Kidney (tissue), 14 donors: ENCODE data around the gene PCID2. TPM values are rescaled to one million over a fixed set of nuclear protein-coding genes. Genes with fewer than 3 reads are reported as not detected.

Source experiments
- DNase-seq, 5 donors: peaks; one replicate each; pipeline ENCODE4 v3.0.0-alpha.2; 2013 to 2020
- FAIRE-seq: peaks from 2 replicates; lab custom pipeline; 2012; peaks lifted over from hg19 to GRCh38; lab: Jason Lieb, UNC
- H3K27ac ChIP-seq, 2 donors: one replicate each; pipeline ENCODE4 v1.7.0; 2013; ENCODE audit warnings: low read depth in 2 of 2, low read length in 2 of 2, inconsistent platforms in 1 of 2
- H3K27me3 ChIP-seq: one replicate; pipeline ENCODE4 v1.7.1; 2013; ENCODE audit warnings: low read length, inconsistent platforms; ENCODE audit not compliant: control insufficient read depth, insufficient read depth
- H3K36me3 ChIP-seq, 3 donors: one replicate each; pipeline versions ENCODE4 v1.7.0 to v1.7.1; 2013; ENCODE audit warnings: low read length in 3 of 3, control low read depth in 1 of 3, inconsistent platforms in 1 of 3; ENCODE audit not compliant: insufficient read depth in 3 of 3, control insufficient read depth in 2 of 3
- H3K4me1 ChIP-seq, 3 donors: one replicate each; pipeline versions ENCODE4 v1.7.0 to v1.7.1; 2013; ENCODE audit warnings: low read length in 3 of 3, inconsistent platforms in 1 of 3, low read depth in 1 of 3; ENCODE audit not compliant: control insufficient read depth in 2 of 3, insufficient read depth in 2 of 3
- H3K4me3 ChIP-seq, 3 donors: one replicate each; pipeline versions ENCODE4 v1.7.0 to v1.8.1; 2013; ENCODE audit warnings: low read length in 3 of 3, control low read depth in 1 of 3, inconsistent platforms in 1 of 3
- H3K9ac ChIP-seq, 3 donors: one replicate each; pipeline versions ENCODE4 v1.7.0 to v1.7.1; 2013; ENCODE audit warnings: low read length in 3 of 3, control low read depth in 1 of 3, inconsistent platforms in 1 of 3
- H3K9me3 ChIP-seq, 3 donors: one replicate each; pipeline versions ENCODE4 v1.7.0 to v1.7.1; 2013; ENCODE audit warnings: low read length in 3 of 3, control low read depth in 1 of 3, inconsistent platforms in 1 of 3; ENCODE audit not compliant: control insufficient read depth in 2 of 3, insufficient read depth in 1 of 3
- intact Hi-C: fragments of 100-400 bp; cut with DNase I; formaldehyde crosslinking; loops from one replicate; pipeline ENCODE4 v1.11.1; 2022
- polyA plus RNA-seq: library from polyadenylated mRNA; stranded (reverse); fragments of 350-450 nt; fragmentation: Illumina TruSeq; extraction: RNeasy Lipid Tissue Mini Kit (QIAGEN cat#74804); gene quantifications from one replicate; pipeline ENCODE4 v1.2.3, GENCODE V29; 2014; ENCODE audit warnings: low read depth, low replicate concordance; ENCODE audit not compliant: insufficient read depth
- total RNA-seq: library from RNA; stranded (reverse); fragmentation: NEBNext Ultra II Directional; extraction: Animal tissue kit (Norgen Biotek cat#: 25700); gene quantifications from one replicate; pipeline ENCODE4 v1.2.1, GENCODE V29; 2021
- TF ChIP-seq, protein P1 (sequence below): IDR thresholded peaks from 3 replicates; pipeline ENCODE4 v1.5.1; 2012; ENCODE audit warnings: mild to moderate bottlenecking, moderate library complexity, borderline replicate concordance; ENCODE audit not compliant: insufficient read depth; ENCODE audit errors: extremely low read depth
- donor health status: control.
- donor health status: control.
- donor health status: control.
- donor health status: control.
- donor health status: control.
- donor health status: DM: yes; HTN: yes; CAD: no.
- donor health status: Normal renal cell carcinoma (clear cell type).

The PCID2 gene
- total and polyA plus RNA-seq, 2 donors from 2014 or later, result 22.9 to 34.9 TPM

- intact Hi-C loops, result no loop called here
- Histone ChIP-seq H3K36me3 (peaks cover 9 to 35% (median 26%) of the 10 kb centered on the region in 3 donors), H3K9ac (no peak overlapping the region), H3K4me3 (no peak overlapping the region), H3K27ac (no peak overlapping the region), H3K4me1 (no peaks in the 10 kb centered on the region), H3K27me3 (no peaks in the 10 kb centered on the region), H3K9me3 (no peaks in the 10 kb centered on the region)
- TF ChIP-seq, protein P1, sequence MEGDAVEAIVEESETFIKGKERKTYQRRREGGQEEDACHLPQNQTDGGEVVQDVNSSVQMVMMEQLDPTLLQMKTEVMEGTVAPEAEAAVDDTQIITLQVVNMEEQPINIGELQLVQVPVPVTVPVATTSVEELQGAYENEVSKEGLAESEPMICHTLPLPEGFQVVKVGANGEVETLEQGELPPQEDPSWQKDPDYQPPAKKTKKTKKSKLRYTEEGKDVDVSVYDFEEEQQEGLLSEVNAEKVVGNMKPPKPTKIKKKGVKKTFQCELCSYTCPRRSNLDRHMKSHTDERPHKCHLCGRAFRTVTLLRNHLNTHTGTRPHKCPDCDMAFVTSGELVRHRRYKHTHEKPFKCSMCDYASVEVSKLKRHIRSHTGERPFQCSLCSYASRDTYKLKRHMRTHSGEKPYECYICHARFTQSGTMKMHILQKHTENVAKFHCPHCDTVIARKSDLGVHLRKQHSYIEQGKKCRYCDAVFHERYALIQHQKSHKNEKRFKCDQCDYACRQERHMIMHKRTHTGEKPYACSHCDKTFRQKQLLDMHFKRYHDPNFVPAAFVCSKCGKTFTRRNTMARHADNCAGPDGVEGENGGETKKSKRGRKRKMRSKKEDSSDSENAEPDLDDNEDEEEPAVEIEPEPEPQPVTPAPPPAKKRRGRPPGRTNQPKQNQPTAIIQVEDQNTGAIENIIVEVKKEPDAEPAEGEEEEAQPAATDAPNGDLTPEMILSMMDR, result no peak
- peak in 2 of 5 donors; percentile 4 to 49 for DNase-seq
- no peak for FAIRE-seq
Observed at GRCh38 chr13:113184568-113185440, 23.7 kb downstream of the PCID2 start.

DNA sequence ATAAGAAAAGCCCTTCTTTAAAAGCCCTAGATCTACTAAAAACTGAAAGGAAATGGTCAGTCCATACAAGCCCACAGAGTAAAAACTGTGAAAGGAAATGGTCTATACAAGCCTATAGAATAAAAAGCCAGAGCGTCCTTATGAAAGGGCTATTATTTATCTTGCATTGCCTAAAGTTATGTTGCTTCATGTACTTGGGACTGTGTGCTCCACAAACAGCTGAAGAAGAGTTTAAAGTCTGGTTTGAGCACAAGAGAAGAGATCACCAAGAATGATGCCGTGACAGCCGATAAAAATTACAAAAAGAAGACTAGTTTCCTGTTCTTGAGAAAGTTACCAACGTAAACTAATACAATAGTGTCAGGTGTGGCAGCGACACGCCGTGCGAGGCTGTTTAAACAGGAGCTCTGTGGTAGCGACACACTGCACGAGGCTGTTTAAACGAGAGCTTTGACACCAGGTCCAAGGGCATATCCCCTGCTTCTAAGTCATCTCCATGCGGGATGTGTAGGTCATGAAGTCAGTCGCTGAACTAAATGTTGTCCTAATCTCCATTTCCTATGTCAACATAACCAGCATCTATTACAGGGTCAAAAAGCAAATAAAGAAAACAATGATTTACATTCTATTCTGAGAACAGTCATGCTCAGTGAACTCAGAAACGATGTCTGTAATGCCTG, 24.9 kb downstream of the PCID2 start:
- Histone ChIP-seq H3K9ac (no peak overlapping the region), H3K4me1 (no peaks in the 10 kb centered on the region), H3K9me3 (no peaks in the 10 kb centered on the region), H3K27ac (no peak overlapping the region), H3K36me3 (peaks cover 7 to 43% (median 38%) of the 10 kb centered on the region in 3 donors), H3K4me3 (no peak overlapping the region), H3K27me3 (no peaks in the 10 kb centered on the region)
- no peak for FAIRE-seq
- intact Hi-C loops, result no loop called here
- peak in 2 of 5 donors; percentile 8 to 13 for DNase-seq
- TF ChIP-seq, protein P1, result no peak

DNA sequence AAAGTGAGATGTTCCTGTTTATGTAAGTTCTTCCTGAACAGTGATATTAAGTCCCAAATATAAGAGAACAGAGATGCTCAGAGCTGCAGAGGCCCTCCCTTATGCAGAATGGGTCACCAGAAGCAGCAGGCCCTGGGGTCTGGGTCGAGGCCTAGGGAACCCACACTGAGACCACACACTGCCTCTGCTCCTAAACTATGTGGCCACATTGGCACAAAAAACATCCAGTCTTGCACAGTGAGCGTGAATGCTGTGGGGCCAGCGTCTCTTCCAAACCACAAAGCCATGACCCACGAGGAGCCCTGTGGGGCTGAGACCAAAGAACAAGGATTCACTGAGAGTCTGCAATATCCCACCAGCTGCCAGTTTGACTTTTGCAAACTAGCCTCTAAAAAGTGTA, 26.4 kb downstream of the PCID2 start:
- TF ChIP-seq, protein P1, result no peak
- no peaks in the 10 kb centered on the region for H3K9me3 ChIP-seq
- H3K9ac ChIP-seq, result no peak overlapping the region
- H3K4me1 ChIP-seq, result no peaks in the 10 kb centered on the region
- no peak overlapping the region for H3K27ac ChIP-seq
- no peak overlapping the region for H3K4me3 ChIP-seq
- intact Hi-C loops, result no loop called here
- DNase-seq, result no peak
- no peak for FAIRE-seq
- peaks cover 5 to 48% (median 31%) of the 10 kb centered on the region in 3 donors for H3K36me3 ChIP-seq
- no peaks in the 10 kb centered on the region for H3K27me3 ChIP-seq
